Activated CD8-positive, alpha-beta memory T cell treated with anti-CD3 and anti-CD28 coated beads for 1 hour (primary cell): ENCODE results near the gene CHRNE.
A peak's percentile ranks its signal among the peaks of the same experiment; 100 is the strongest.
"Not testable (repeated sequence)": the region's sequence is repeated elsewhere in the genome, so short reads cannot be mapped to it uniquely, and the experiment has no call there.

Experiments
- DNase-seq, 2 donors: peaks; one replicate each; pipeline ENCODE4 v3.0.0-alpha.2; 2020; ENCODE audit warnings: low read depth in 1 of 2; ENCODE audit errors: extremely low read depth in 1 of 2

Gene CHRNE

GRCh38 chr17:4908301-4908700, 5.4 kb upstream of the CHRNE start:
- no peak for DNase-seq

- DNase-seq, result not testable (repeated sequence)
Measured at GRCh38 chr17:4906642-4907041, 3.7 kb upstream of the CHRNE start.

- no peak for DNase-seq
Measured at GRCh38 chr17:4902540-4902939, 358 bp downstream of the CHRNE start.

GRCh38 chr17:4901648-4902344, 1.1 kb downstream of the CHRNE start:
- no peak for DNase-seq

- DNase-seq, result no peak
Measured at GRCh38 chr17:4901108-4901647, 1.7 kb downstream of the CHRNE start.

GRCh38 chr17:4900231-4901107, 2.4 kb downstream of the CHRNE start:
- DNase-seq, result peak in 1 of 2 donors; percentile 43

- DNase-seq, result peak; percentile 86 to 92
Measured at GRCh38 chr17:4899341-4900230, 3.3 kb downstream of the CHRNE start, which contains the start of gene C17orf107. C17orf107 (plus strand) TSS chr17:4899536; CDS start chr17:4899763, 227 bp downstream.

GRCh38 chr17:4898927-4899326, 4.0 kb downstream of the CHRNE start:
- DNase-seq, result no peak

- no peak for DNase-seq
Measured at GRCh38 chr17:4898351-4898750, 4.5 kb downstream of the CHRNE start.

GRCh38 chr17:4897785-4898184, 5.1 kb downstream of the CHRNE start:
- DNase-seq, result no peak

GRCh38 chr17:4897198-4897687, 5.7 kb downstream of the CHRNE start:
- no peak for DNase-seq

GRCh38 chr17:4896332-4897197, 6.3 kb downstream of the CHRNE start:
- DNase-seq, result no peak

GRCh38 chr17:4895657-4896331, 7.1 kb downstream of the CHRNE start:
- no peak for DNase-seq

- no peak for DNase-seq
Measured at GRCh38 chr17:4895121-4895520, 7.8 kb downstream of the CHRNE start.

- DNase-seq, result no peak
Measured at GRCh38 chr17:4893721-4894560, 9.0 kb downstream of the CHRNE start.

GRCh38 chr17:4893272-4893671, 9.6 kb downstream of the CHRNE start:
- DNase-seq, result no peak

- no peak for DNase-seq
Measured at GRCh38 chr17:4892499-4893221, 10.2 kb downstream of the CHRNE start.
